Vagina (tissue), 2 donors: ENCODE data around the gene SPRYD3. TPM values are rescaled to one million over a fixed set of nuclear protein-coding genes. Genes with fewer than 3 reads are reported as not detected.

ENCODE experiments used
- DNase-seq, 2 donors: peaks; one replicate each; pipeline ENCODE4 v3.0.0-alpha.2; 2017; ENCODE audit errors: extremely low spot score in 2 of 2
- H3K27ac ChIP-seq: fragments of 200-600 bp; sonication (generic); one replicate; pipeline ENCODE4 v1.5.1; 2019
- H3K27me3 ChIP-seq: fragments of 200-600 bp; sonication (generic); one replicate; pipeline ENCODE4 v1.5.1; 2019
- H3K36me3 ChIP-seq, 2 donors: fragments of 200-600 bp; sonication (generic); one replicate each; pipeline ENCODE4 v1.5.1; 2017 to 2019
- H3K4me1 ChIP-seq: fragments of 200-600 bp; sonication (generic); one replicate; pipeline ENCODE4 v1.5.1; 2019
- H3K4me3 ChIP-seq, 2 donors: fragments of 200-600 bp; sonication (generic); 1 replicate in 1 of 2; 2 replicates in 1 of 2; pipeline ENCODE4 v1.5.1; 2016 to 2019
- H3K9me3 ChIP-seq: fragments of 200-600 bp; sonication (generic); one replicate; pipeline ENCODE4 v1.5.1; 2019
- CTCF ChIP-seq, 3 experiments: fragments of 450-650 bp in 2 of 3; fragments of 200-600 bp in 1 of 3; sonication (generic) in 1 of 3; IDR thresholded peaks; one replicate each; pipeline ENCODE4 v1.5.1; 2017 to 2019; ENCODE audit warnings: antibody characterized with exemption in 3 of 3, mild to moderate bottlenecking in 2 of 3, moderate library complexity in 2 of 3
- POLR2A ChIP-seq, 2 donors: fragments of 450-650 bp; IDR thresholded peaks; one replicate each; pipeline ENCODE4 v1.6.1; 2017; ENCODE audit warnings: antibody characterized with exemption in 2 of 2, mild to moderate bottlenecking in 2 of 2, moderate library complexity in 2 of 2
- POLR2AphosphoS5 ChIP-seq, 2 donors: sonication (generic); formaldehyde crosslinking; IDR thresholded peaks; one replicate each; pipeline ENCODE4 v1.9.0; 2017; ENCODE audit warnings: antibody characterized with exemption in 2 of 2, mild to moderate bottlenecking in 2 of 2, low read depth in 1 of 2; ENCODE audit not compliant: insufficient read depth in 1 of 2
- intact Hi-C: fragments of 100-400 bp; cut with DNase I; formaldehyde crosslinking; loops from one replicate; pipeline ENCODE4 v1.15.1; 2023
- total RNA-seq: library from RNA; depleted of rRNA; stranded (reverse); fragments of >200 nt; gene quantifications from one replicate; pipeline ENCODE4 v1.2.3, GENCODE V29; 2016

The SPRYD3 gene
- total RNA-seq, 1 donor from 2014 or later = 27.0 TPM

- Histone ChIP-seq H3K4me1 (peaks cover 69% of the 10 kb centered on the region), H3K36me3 (peaks cover 0 to 64% of the 10 kb centered on the region in 2 donors), H3K9me3 (no peaks in the 10 kb centered on the region), H3K27me3 (no peaks in the 10 kb centered on the region), H3K27ac (peak overlapping the region; percentile 80), H3K4me3 (no peak overlapping the region)
- intact Hi-C loops = loop anchor here (10.0 kb wide), 1 partner anchor 135 kb away; no protein-coding TSS in a partner anchor
- DNase-seq = no peak
- TF ChIP-seq POLR2AphosphoS5 (IDR thresholded peaks at IDR 0.05; ENCODE audit: insufficient read depth in 1 of 2, low read depth in 1 of 2) (peak in 1 of 2 donors; percentile 18), CTCF (IDR thresholded peaks at IDR 0.05) (no peak)
These were observed 19.0 kb downstream of the SPRYD3 start for GRCh38 chr12:53060064-53060720.

DNA sequence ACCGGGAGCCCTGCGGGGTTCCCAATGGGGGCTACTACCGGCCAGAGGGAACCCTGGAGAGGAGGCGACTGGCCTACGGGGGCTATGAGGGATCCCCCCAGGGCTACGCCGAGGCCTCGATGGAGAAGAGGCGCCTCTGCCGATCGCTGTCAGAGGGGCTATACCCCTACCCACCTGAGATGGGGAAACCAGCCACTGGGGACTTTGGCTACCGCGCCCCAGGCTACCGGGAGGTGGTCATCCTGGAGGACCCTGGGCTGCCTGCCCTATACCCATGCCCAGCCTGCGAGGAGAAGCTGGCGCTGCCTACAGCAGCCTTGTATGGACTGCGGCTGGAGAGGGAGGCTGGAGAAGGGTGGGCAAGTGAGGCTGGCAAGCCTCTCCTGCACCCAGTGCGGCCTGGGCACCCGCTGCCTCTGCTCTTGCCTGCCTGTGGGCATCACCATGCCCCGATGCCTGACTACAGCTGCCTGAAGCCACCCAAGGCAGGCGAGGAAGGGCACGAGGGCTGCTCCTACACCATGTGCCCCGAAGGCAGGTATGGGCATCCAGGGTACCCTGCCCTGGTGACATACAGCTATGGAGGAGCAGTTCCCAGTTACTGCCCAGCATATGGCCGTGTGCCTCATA, 19.6 kb downstream of the SPRYD3 start:
- no peaks in the 10 kb centered on the region for H3K27me3 ChIP-seq
- peaks cover 0 to 62% of the 10 kb centered on the region in 2 donors for H3K36me3 ChIP-seq
- no peaks in the 10 kb centered on the region for H3K9me3 ChIP-seq
- no peak overlapping the region for H3K4me3 ChIP-seq
- intact Hi-C loops = loop anchor here (10.0 kb wide), 1 partner anchor 135 kb away; no protein-coding TSS in a partner anchor
- peak overlapping the region; percentile 80 for H3K27ac ChIP-seq
- DNase-seq = no peak
- peak in 1 of 2 donors; percentile 44 for TF ChIP-seq POLR2AphosphoS5 (IDR thresholded peaks at IDR 0.05; ENCODE audit: insufficient read depth in 1 of 2, low read depth in 1 of 2)
- no peak for TF ChIP-seq CTCF (IDR thresholded peaks at IDR 0.05)
- TF ChIP-seq POLR2A (IDR thresholded peaks at IDR 0.05) = no peak
- peaks cover 69% of the 10 kb centered on the region for H3K4me1 ChIP-seq

DNA sequence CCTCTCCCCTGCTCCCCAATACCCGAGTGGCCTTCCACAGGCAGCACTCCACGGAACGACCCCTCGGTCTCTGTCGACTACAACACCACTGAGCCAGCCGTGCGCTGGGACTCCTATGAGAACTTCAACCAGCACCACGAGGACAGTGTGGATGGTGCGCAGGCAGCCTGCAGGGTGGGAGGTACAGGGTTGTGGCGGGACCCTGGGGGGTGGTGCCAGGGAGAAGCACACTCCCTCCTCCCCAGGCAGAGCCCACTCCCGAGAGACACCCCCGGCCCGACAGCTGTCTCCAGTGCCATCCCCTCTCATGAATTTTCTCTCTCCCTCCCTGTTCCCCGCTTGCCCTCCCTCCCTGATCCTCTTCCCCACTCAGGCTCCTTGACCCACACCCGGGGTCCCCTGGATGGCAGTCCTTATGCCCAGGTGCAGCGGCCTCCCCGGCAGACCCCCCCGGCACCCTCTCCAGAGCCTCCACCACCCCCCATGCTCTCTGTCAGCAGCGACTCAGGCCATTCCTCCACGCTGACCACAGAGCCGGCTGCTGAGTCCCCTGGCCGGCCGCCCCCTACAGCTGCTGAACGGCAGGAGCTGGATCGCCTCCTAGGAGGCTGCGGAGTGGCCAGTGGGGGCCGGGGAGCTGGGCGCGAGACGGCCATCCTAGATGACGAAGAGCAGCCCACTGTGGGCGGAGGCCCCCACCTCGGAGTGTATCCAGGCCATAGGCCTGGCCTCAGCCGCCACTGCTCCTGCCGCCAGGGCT, 20.3 kb downstream of the SPRYD3 start:
- no peak for TF ChIP-seq CTCF (IDR thresholded peaks at IDR 0.05)
- no peak for TF ChIP-seq POLR2A (IDR thresholded peaks at IDR 0.05)
- TF ChIP-seq POLR2AphosphoS5 (IDR thresholded peaks at IDR 0.05; ENCODE audit: insufficient read depth in 1 of 2, low read depth in 1 of 2) = no peak
- DNase-seq = no peak
- peaks cover 0 to 62% of the 10 kb centered on the region in 2 donors for H3K36me3 ChIP-seq
- peak overlapping the region; percentile 80 for H3K27ac ChIP-seq
- H3K4me1 ChIP-seq = peaks cover 71% of the 10 kb centered on the region
- intact Hi-C loops = no loop called here
- H3K4me3 ChIP-seq = no peak overlapping the region
- no peaks in the 10 kb centered on the region for H3K27me3 ChIP-seq
- H3K9me3 ChIP-seq = no peaks in the 10 kb centered on the region

DNA sequence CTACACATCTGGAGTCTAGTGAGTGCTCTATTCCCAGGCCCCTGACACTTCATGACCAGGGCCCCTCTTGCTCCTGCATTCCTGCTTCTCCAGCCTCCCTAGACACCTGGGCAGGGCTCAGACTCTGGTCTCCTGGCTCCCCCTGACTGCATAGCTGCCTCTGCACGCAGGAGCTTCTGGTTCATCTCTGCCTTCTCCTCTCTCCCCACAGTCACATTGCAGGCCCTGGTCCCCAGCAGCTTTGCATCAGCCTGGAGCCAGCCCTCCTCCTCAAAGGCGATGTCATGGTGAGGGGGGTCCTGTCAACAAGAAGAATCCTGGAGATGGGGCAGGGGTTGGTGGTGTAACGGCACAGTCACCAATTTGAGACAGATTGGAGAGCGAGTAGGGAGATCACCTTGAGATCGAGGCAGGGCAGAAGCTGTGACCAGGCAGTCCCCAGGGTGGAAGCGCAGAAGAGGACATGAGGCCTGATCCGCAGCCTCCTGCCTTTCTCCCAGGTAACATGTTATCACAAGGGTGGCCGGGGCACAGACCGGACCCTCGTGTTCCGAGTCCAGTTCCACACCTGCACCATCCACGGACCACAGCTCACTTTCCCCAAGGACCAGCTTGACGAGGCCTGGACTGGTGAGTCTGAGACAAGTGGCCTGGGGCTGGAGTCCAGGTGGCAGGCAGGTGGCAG, 21.2 kb downstream of the SPRYD3 start:
- TF ChIP-seq CTCF (IDR thresholded peaks at IDR 0.05) = no peak
- TF ChIP-seq POLR2AphosphoS5 (IDR thresholded peaks at IDR 0.05; ENCODE audit: insufficient read depth in 1 of 2, low read depth in 1 of 2) = no peak
- H3K4me3 ChIP-seq = no peak overlapping the region
- intact Hi-C loops = no loop called here
- peaks cover 0 to 59% of the 10 kb centered on the region in 2 donors for H3K36me3 ChIP-seq
- H3K27me3 ChIP-seq = no peaks in the 10 kb centered on the region
- no peak for DNase-seq
- H3K4me1 ChIP-seq = peaks cover 71% of the 10 kb centered on the region
- H3K27ac ChIP-seq = peak overlapping the region; percentile 96
- no peaks in the 10 kb centered on the region for H3K9me3 ChIP-seq
